Mesodermal cell (in vitro differentiated cells): ENCODE results near the gene TRNAU1AP.
"Not testable (repeated sequence)": the region's sequence is repeated elsewhere in the genome, so short reads cannot be mapped to it uniquely, and the experiment has no call there.

ENCODE experiments used
- H3K27ac ChIP-seq: 2 replicates; pipeline ENCODE4 v1.7.0; 2013; ENCODE audit warnings: mild to moderate bottlenecking, low read depth, low read length, moderate library complexity; ENCODE audit not compliant: severe bottlenecking
- H3K36me3 ChIP-seq: 2 replicates; pipeline ENCODE4 v1.7.1; 2013; ENCODE audit warnings: mild to moderate bottlenecking, low read length, moderate library complexity; ENCODE audit not compliant: control insufficient read depth, insufficient read depth
- H3K4me1 ChIP-seq: one replicate; pipeline ENCODE4 v1.7.1; 2013; ENCODE audit warnings: mild to moderate bottlenecking, low read length; ENCODE audit not compliant: insufficient read depth, control insufficient read depth, poor library complexity, severe bottlenecking
- H3K4me3 ChIP-seq: 2 replicates; pipeline ENCODE4 v1.7.0; 2013; ENCODE audit warnings: low read length, control low read depth, mild to moderate bottlenecking; ENCODE audit not compliant: insufficient read depth, poor library complexity, severe bottlenecking; ENCODE audit errors: extremely low read depth
- H3K9me3 ChIP-seq: 2 replicates; pipeline ENCODE4 v1.7.1; 2013; ENCODE audit warnings: mild to moderate bottlenecking, low read length, moderate library complexity; ENCODE audit not compliant: control insufficient read depth
- WGBS, 2 experiments: methylation state at CpG; one replicate each; pipeline ENCODE4 v1.1.5; 2013; ENCODE audit warnings: missing lambda C conversion rate in 2 of 2; ENCODE audit not compliant: insufficient coverage in 2 of 2; 5-methylcytosine and 5-hydroxymethylcytosine counted together

TRNAU1AP gene

DNA sequence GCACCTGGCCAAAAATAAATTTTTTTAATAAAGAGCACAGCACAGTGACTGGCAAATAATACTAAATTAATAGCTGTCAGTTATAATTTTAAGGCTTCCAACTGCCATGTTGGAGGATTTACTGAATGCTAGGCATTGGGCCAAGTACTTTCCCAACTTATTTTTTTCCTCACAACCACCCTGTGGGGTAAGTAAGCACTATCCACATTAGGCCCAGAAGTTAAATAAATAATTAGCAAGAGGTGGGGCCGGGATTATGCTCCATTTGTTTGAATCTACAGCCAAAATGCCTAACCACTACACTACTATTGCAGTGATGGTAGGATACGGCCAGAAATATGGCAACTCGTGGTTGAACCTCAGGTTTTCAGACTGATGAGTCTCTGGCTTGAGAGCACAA is 4.6 kb upstream of the TRNAU1AP start:
- H3K27ac ChIP-seq, result no peak overlapping the region
- H3K36me3 ChIP-seq, result no peaks in the 10 kb centered on the region
- no peaks in the 10 kb centered on the region for H3K9me3 ChIP-seq
- H3K4me3 ChIP-seq, result no peak overlapping the region
- H3K4me1 ChIP-seq, result peaks cover 4% of the 10 kb centered on the region
- WGBS, 2 experiments, result 100% methylated on average over 3 of the region's 3 CpGs; no CpG with 5 or more reads in 1 of the 2 experiments

DNA sequence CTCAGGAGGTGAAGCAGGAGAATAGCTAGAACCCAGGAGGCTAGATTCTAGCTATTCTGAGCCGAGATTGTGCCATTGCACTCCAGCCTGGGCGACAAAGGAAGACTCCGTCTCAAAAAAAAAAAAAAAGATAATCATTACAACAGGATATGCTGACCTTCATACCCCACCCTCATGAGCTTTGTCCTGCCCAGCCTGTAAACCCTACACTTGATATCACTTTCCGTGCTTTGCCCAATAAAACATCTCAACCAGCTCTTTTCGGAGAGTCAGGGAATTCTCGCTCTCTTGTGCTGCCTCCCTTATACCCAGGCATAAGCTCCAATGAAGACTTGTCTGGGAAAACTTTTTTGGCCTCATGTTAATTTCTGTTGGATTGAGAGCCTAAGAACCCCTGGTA is 1.5 kb upstream of the TRNAU1AP start:
- Histone ChIP-seq H3K36me3 (peaks cover 12% of the 10 kb centered on the region), H3K4me1 (peaks cover 4% of the 10 kb centered on the region), H3K27ac (no peak overlapping the region), H3K9me3 (no peaks in the 10 kb centered on the region), H3K4me3 (no peak overlapping the region)
- 98 to 100% methylated on average over 1 to 6 of the region's 6 CpGs for WGBS, 2 experiments

DNA sequence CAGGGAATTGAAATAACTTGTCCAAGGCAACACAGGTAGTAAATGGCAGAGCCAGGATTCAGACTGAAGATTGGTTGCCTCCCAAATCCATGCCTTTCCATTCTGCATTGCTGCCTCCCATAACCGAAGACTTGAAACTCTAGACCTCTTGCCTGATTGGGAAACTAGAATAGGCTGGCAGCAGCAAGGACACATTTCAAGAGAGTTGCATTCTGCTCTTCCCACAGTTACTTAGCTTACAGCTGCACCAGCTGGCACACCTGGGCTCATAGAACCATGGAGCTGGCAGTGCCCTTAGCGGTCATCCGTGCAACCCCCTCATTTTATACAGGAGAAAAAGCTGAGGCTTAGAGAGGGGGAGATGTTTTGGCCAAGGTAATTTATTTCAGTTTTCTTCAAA is 8.0 kb downstream of the TRNAU1AP start:
- Histone ChIP-seq H3K4me1 (no peaks in the 10 kb centered on the region), H3K4me3 (no peak overlapping the region), H3K36me3 (peaks cover 84% of the 10 kb centered on the region), H3K27ac (no peak overlapping the region), H3K9me3 (no peaks in the 10 kb centered on the region)
- 100% methylated on average over 1 of the region's 3 CpGs for WGBS, 2 experiments

DNA sequence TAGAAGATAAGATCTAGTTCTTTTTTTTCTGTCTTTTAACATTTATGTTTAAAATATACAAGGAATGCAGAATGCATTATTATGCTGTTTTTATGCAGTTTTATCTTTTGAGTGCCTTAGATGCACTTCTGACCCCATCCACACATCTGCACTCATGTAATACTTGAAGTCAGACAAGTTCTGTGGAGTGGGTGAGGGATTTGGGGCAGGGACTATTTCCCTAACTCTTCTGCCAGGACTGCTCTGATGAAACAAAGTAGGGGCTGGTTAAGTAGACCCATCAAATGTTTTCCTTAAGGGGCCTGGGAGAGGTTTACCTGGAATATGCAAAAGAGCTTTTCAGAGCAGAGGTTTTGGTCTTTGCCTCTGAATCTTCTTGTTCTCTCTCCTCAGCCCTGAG is 11.4 kb downstream of the TRNAU1AP start:
- H3K4me1 ChIP-seq, result no peaks in the 10 kb centered on the region
- H3K36me3 ChIP-seq, result peaks cover 84% of the 10 kb centered on the region
- H3K9me3 ChIP-seq, result no peaks in the 10 kb centered on the region
- H3K4me3 ChIP-seq, result no peak overlapping the region
- H3K27ac ChIP-seq, result no peak overlapping the region

DNA sequence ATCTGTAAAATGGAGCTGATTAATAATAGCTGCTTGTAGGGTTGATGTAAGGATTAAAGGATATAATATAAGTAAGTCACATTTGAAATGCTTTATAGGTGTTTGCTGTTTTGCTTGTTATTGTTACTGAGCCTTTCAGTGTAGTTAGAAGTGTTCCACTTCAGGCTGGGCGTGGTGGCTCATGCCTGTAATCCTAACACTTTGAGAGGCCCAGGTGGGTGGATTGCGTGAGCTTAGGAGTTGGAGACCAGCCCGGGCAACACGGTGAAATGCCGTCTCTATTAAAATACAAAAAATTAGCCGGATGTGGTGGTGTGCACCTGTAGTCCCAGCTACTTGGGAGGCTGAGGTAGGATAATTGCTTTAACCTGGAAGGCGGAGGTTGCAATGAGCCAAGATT is 12.2 kb downstream of the TRNAU1AP start:
- H3K4me3 ChIP-seq, result no peak overlapping the region
- H3K9me3 ChIP-seq, result no peaks in the 10 kb centered on the region
- H3K27ac ChIP-seq, result no peak overlapping the region
- peaks cover 79% of the 10 kb centered on the region for H3K36me3 ChIP-seq
- WGBS, 2 experiments, result 96 to 98% methylated on average over 7 of the region's 7 CpGs
- H3K4me1 ChIP-seq, result no peaks in the 10 kb centered on the region

DNA sequence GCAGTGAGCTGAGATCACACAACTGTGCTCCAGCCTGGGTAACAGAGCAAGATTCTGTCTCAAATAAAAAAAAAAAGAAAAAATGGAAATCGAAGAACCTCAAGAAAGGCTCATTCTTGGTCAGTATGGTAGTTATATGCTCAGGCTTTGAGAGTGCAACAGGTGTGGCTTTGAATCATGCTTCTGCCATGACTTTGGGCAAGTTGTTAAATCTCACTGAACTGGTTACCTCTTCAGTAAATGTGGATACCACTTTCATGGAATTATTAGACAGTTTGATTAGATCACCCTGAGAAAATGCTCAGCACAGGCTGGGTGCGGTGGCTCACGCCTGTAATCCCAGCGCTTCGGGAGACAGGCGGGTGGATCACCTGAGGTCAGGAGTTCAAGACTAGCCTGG is 12.8 kb downstream of the TRNAU1AP start:
- Histone ChIP-seq H3K36me3 (peaks cover 77% of the 10 kb centered on the region), H3K4me3 (no peak overlapping the region), H3K4me1 (no peaks in the 10 kb centered on the region), H3K9me3 (no peaks in the 10 kb centered on the region), H3K27ac (no peak overlapping the region)
- WGBS, 2 experiments, result 92 to 93% methylated on average over 6 of the region's 6 CpGs

DNA sequence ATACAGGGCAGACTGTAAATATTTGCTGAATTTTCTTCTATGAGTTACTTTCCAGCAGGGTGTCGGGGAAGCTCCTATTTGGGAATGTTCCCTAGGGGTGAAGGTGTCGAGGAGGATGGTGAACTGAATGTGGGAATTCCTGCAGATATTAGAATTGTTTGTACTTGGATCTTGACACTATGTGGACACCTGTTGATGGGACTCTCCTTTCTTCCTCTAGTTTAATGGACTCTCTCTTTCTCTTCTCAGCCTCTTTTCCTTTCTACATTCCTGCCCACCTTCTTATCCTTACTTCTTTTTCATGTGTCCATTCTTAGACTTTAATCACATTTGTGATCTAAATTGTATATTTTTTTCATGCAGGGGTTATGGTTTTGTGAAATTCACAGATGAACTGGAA is 14.0 kb downstream of the TRNAU1AP start:
- no peak overlapping the region for H3K4me3 ChIP-seq
- WGBS, 2 experiments, result 100% methylated on average over 1 of the region's 2 CpGs; no CpG with 5 or more reads in 1 of the 2 experiments
- H3K27ac ChIP-seq, result no peak overlapping the region
- H3K36me3 ChIP-seq, result peaks cover 77% of the 10 kb centered on the region
- H3K4me1 ChIP-seq, result no peaks in the 10 kb centered on the region
- no peaks in the 10 kb centered on the region for H3K9me3 ChIP-seq

DNA sequence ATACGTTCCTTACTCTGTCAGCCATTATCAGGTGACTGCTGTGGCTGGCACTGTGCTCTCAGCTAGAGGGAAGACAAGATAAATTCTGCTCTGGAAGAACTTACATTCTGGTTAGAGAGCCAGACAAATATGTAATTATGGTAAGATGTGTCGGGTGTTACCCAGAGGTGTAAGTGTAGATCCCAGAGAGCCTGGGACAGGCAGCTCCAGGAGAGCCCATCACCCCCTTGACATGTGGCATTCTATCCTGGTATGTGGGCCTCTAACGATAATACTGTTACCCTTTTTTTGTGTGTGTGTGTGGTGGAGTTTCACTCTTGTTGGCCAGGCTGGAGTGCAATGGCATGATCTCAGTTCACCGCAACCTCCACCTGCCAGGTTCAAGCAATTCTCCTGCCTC is 19.0 kb downstream of the TRNAU1AP start:
- H3K36me3 ChIP-seq, result peaks cover 64% of the 10 kb centered on the region
- 87 to 97% methylated on average over 3 of the region's 4 CpGs for WGBS, 2 experiments
- H3K4me3 ChIP-seq, result no peak overlapping the region
- H3K9me3 ChIP-seq, result no peaks in the 10 kb centered on the region
- H3K27ac ChIP-seq, result no peak overlapping the region
- no peaks in the 10 kb centered on the region for H3K4me1 ChIP-seq

DNA sequence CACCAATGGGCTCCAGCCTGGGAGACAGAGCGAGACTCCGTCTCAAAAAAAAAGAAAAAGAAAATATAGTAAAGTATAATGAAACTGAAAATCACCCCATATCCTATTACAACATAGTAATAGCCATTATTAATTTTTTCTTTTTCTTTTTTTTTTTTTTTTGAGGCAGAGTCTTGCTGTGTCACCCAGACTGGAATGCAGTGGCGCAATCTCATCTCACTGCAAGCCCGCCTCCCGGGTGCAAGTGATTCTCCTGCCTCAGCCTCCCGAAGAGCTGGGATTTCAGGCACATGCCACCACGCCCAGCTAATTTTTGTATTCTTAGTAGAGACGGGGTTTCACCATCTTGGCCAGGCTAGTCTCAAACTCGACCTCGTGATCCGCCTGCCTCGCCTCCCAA is 20.0 kb downstream of the TRNAU1AP start:
- WGBS, 2 experiments, result 92 to 100% methylated on average over 6 to 9 of the region's 12 CpGs
- H3K36me3 ChIP-seq, result peaks cover 64% of the 10 kb centered on the region

DNA sequence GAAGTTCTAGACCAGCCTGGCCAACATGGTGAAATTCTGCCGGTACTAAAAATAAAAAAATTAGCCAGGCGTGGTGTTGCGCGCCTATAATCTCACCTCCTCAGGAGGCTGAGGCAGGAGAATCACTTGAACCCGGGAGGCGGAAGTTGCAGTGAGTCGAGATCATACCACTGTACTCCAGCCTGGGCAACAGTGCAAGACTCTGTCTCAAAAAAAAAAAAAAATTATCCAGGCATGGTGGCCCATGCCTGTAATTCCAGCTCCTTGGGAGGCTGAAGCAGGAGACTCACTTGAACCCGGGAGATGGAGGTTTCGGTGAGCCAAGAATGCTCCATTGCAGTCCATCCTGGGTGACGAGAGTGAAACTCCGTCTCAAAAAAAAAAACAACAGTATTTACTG is 20.7 kb downstream of the TRNAU1AP start:
- no peaks in the 10 kb centered on the region for H3K4me1 ChIP-seq
- no peak overlapping the region for H3K4me3 ChIP-seq
- 97% methylated on average over 10 to 11 of the region's 11 CpGs for WGBS, 2 experiments
- H3K9me3 ChIP-seq, result no peaks in the 10 kb centered on the region
- H3K27ac ChIP-seq, result no peak overlapping the region
- H3K36me3 ChIP-seq, result peaks cover 64% of the 10 kb centered on the region

More for the DNA sequence above, 20.0 kb downstream of the TRNAU1AP start:
- H3K27ac ChIP-seq, H3K9me3 ChIP-seq, H3K4me3 ChIP-seq, H3K4me1 ChIP-seq: not testable (repeated sequence)

DNA sequence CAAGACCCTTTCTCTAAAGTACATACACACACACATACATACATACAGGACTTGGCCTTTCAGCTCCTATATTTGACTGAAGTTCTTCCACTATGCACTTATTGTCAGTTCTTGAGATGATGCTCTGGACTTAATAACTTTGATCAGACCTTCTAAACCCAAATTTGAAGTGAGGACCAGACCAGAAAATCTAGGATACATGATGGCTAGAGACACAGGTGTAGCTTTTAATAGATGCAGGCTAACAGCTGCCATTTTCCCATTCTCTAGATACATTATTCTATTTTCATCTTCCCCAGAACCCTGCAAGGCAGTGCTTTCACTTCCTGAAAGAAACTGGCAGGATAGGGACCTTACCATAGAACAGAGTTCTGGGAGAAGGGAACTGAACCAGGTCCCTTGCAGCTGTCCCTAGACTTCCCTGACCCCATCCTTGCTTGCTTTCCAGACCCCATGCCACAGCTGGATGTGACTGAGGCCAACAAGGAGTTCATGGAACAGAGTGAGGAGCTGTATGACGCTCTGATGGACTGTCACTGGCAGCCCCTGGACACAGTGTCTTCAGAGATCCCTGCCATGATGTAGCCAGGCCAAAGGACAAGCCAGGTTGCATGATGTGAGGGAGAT is 24.3 kb downstream of the TRNAU1AP start:
- H3K36me3 ChIP-seq, result peaks cover 64% of the 10 kb centered on the region
- WGBS, 2 experiments, result 75 to 88% methylated on average over 1 of the region's 1 CpG
- no peak overlapping the region for H3K27ac ChIP-seq
- no peaks in the 10 kb centered on the region for H3K9me3 ChIP-seq
- H3K4me3 ChIP-seq, result no peak overlapping the region
- H3K4me1 ChIP-seq, result peaks cover 10% of the 10 kb centered on the region
